NT2/D1 (cell line): ENCODE measurements around the gene INSR.
"Not testable (repeated sequence)": the region's sequence is repeated elsewhere in the genome, so short reads cannot be mapped to it uniquely, and the experiment has no call there.

ENCODE experiments used
- DNase-seq: peaks from one replicate; pipeline ENCODE4 v3.0.0-alpha.2; 2011; ENCODE audit warnings: low read depth, low spot score
- H3K27me3 ChIP-seq: 2 replicates; pipeline ENCODE4 v1.6.0; 2011; ENCODE audit warnings: mild to moderate bottlenecking; ENCODE audit not compliant: insufficient read length, insufficient read depth
- H3K36me3 ChIP-seq: 2 replicates; pipeline ENCODE4 v1.6.1; 2011; ENCODE audit warnings: mild to moderate bottlenecking, low read length, mixed read lengths; ENCODE audit not compliant: insufficient read depth, insufficient read length
- H3K4me1 ChIP-seq: 2 replicates; pipeline ENCODE4 v1.5.1; 2011; ENCODE audit not compliant: insufficient read depth, insufficient read length
- H3K4me3 ChIP-seq: 2 replicates; pipeline ENCODE4 v1.5.1; 2011; ENCODE audit warnings: low read depth; ENCODE audit not compliant: insufficient read length
- H3K9ac ChIP-seq: 2 replicates; pipeline ENCODE4 v1.6.0; 2011; ENCODE audit warnings: low read depth; ENCODE audit not compliant: insufficient read length
- H3K9me3 ChIP-seq: 2 replicates; pipeline ENCODE4 v1.5.1; 2011; ENCODE audit warnings: mild to moderate bottlenecking, low read length; ENCODE audit not compliant: insufficient read depth
- SUZ12 ChIP-seq: IDR thresholded peaks from 2 replicates; pipeline ENCODE4 v1.6.1; 2011; ENCODE audit not compliant: insufficient read length, insufficient read depth; ENCODE audit errors: extremely low read depth
- YY1 ChIP-seq: IDR thresholded peaks from 2 replicates; pipeline ENCODE4 v1.6.1; 2011; ENCODE audit not compliant: insufficient read length, insufficient read depth
- ZNF274 ChIP-seq: IDR thresholded peaks from 2 replicates; pipeline ENCODE4 v1.6.1; 2011; ENCODE audit warnings: mild to moderate bottlenecking, low read depth, low read length

The INSR gene

DNA sequence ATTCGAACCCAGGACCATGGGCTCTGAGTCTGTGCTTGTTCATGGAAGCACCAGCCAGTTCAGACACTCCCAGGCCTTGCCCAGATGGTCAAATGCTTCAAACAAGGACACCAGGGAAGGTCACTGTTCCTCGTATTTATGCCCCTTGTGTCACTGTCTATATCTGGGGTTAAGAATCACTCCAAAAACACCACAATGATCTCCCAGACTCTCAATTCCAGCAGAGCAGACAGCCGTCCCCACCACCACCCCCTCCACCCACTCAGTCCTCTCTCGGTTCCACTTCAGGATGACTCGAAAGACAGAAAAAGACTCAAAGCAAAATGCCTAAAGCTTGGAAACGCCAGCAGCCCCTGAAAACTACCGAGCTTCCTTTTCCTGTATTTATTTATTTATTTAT is 79.0 kb downstream of the INSR start:
- Histone ChIP-seq H3K4me3 (no peak overlapping the region), H3K27me3 (no peaks in the 10 kb centered on the region), H3K36me3 (no peaks in the 10 kb centered on the region), H3K4me1 (peaks cover 6% of the 10 kb centered on the region), H3K9me3 (no peaks in the 10 kb centered on the region), H3K9ac (no peak overlapping the region)
- DNase-seq, result no peak
- TF ChIP-seq ZNF274, result no peak
- TF ChIP-seq YY1, result no peak

DNA sequence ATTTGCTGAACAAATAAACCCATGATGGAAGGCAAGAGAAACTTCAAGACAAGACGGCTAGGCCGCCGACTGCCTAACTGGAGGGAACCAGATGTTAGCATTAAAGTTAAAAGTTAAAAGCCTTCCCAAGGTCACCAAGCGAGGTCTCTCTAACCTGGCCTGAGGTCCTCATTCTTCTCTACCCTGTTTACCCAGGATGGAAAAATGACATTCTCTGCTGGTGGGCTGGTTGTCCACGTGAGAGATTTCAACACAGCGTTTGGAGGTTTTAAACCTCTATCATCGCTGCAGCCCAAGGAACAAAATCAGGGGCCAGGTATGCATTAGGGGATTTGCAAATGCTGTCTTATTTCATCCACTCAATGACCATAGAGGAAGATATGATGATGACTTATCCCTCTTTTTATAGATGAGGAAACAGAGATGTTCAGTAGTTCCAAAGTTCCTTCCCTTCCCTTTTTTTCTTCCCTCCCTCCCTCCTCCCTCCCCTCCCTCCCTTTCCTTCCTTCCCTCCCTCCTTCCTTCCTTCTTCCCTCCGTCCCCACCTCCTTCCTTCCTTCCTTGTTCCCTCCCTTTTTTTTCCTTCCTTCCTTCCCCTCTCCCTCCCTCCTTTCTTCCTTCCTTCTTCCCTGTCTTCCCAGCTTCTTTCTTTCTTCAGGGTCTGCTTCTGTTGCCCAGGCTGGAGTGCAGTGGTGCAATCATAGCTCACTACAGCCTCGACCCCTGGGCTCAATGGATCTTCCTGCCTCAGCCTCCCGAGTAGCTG is 79.7 kb downstream of the INSR start:
- Histone ChIP-seq H3K36me3 (no peaks in the 10 kb centered on the region), H3K4me3 (no peak overlapping the region), H3K9ac (no peak overlapping the region), H3K4me1 (peaks cover 6% of the 10 kb centered on the region), H3K9me3 (no peaks in the 10 kb centered on the region), H3K27me3 (no peaks in the 10 kb centered on the region)
- TF ChIP-seq ZNF274, result no peak
- TF ChIP-seq SUZ12, result no peak
- TF ChIP-seq YY1, result no peak
- DNase-seq, result no peak

DNA sequence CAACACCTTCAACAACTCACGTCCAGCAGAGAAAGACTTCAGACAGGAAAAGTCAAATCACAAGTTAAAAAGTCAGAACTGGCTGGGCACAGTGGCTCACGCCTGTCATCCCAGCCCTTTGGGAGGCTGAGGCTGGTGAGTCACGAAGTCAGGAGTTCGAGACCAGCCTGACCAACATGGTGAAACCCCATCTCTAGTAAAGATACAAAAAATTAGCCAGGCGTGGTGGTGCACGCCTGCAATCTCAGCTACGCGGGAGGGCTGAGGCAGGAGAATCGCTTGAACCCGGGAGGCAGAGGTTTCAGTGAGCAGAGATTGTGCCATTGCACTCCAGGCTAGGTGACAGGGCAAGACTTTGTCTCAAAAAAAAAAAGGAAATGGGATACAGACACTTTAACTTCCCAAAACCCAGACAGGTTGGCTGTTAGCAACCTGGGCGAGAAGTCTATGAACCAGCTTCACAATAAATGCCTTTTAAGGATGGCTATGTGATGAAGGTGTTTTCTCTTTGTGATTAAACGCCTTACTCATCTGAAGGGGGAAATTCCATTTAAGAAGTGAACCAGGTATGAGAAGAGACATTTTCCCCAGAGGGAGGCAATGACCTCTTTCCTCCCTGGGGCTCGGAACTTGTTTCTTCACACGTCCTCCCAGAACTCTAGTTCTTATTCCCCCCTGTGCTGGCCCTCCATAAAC is 80.4 kb downstream of the INSR start:
- no peak overlapping the region for H3K4me3 ChIP-seq
- no peak for TF ChIP-seq SUZ12
- no peak for TF ChIP-seq ZNF274
- no peak for TF ChIP-seq YY1
- no peak overlapping the region for H3K9ac ChIP-seq
- H3K27me3 ChIP-seq, result no peaks in the 10 kb centered on the region
- DNase-seq, result no peak
- peaks cover 6% of the 10 kb centered on the region for H3K4me1 ChIP-seq
- no peaks in the 10 kb centered on the region for H3K36me3 ChIP-seq
- H3K9me3 ChIP-seq, result no peaks in the 10 kb centered on the region

DNA sequence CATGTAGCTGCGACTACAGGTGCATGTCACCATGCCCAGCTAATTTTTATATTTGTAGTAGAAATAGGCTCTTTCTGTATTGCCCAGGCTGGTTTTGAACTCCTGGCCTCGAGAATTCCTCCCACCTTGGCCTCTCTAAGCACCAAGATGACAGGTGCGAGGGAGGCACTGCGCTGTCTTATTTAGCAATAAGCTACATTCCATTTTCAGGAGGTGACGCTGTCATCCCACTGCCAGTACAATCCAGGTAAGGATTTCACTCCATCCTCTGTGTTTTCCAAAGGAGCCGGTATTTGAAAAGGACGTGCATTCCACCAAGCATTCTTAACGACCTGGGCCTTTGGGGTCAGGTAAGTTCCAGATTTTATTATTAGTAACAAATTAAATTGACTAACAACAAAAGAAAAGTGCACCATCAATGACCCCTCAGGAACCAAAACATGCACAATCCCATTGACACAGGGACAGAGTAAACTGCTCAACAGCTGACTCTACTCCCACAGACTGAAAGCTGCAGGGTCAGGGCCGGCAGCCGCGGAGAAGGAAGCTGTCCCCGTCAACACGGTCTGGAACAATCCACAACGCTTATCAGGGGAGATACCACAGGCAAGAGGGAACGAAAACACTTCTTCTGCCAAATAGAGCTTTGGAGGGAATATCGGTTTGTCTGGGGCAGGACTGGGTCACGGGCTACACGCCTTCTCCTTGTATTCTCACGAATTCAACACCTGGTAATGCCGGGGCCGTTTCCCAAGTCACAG is 82.8 kb downstream of the INSR start:
- H3K4me1 ChIP-seq, result peaks cover 6% of the 10 kb centered on the region
- DNase-seq, result no peak

DNA sequence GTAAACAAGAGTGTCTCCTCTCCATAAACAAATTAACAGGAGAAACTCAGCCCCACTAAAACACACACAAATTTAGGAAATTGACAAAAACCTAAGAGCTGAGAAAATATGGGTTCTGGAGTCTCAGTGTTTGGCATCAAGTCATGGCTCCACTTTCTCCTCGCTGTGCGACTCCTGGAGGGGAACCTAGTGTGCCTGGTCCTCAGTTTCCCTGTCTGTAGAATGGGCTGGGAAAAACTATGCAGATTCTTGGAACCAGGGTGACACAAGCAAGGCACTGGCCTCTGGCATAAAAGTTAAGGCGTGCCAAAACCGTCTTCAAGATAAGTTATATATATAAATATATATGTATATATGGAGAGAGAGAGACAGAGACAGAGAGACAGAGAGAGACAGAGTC is 83.9 kb downstream of the INSR start:
- TF ChIP-seq SUZ12, result no peak
- TF ChIP-seq YY1, result no peak
- no peak for TF ChIP-seq ZNF274
- H3K36me3 ChIP-seq, result no peaks in the 10 kb centered on the region
- no peaks in the 10 kb centered on the region for H3K9me3 ChIP-seq
- no peaks in the 10 kb centered on the region for H3K27me3 ChIP-seq
- H3K4me1 ChIP-seq, result peaks cover 6% of the 10 kb centered on the region
- H3K9ac ChIP-seq, result no peak overlapping the region
- DNase-seq, result no peak
- H3K4me3 ChIP-seq, result no peak overlapping the region

More for the DNA sequence above, 82.8 kb downstream of the INSR start:
- H3K9me3 ChIP-seq, result no peaks in the 10 kb centered on the region
- no peaks in the 10 kb centered on the region for H3K27me3 ChIP-seq
- H3K36me3 ChIP-seq, result no peaks in the 10 kb centered on the region
- H3K4me3 ChIP-seq, result no peak overlapping the region
- no peak overlapping the region for H3K9ac ChIP-seq
- TF ChIP-seq SUZ12 (no peak), YY1 (no peak), ZNF274 (no peak)

DNA sequence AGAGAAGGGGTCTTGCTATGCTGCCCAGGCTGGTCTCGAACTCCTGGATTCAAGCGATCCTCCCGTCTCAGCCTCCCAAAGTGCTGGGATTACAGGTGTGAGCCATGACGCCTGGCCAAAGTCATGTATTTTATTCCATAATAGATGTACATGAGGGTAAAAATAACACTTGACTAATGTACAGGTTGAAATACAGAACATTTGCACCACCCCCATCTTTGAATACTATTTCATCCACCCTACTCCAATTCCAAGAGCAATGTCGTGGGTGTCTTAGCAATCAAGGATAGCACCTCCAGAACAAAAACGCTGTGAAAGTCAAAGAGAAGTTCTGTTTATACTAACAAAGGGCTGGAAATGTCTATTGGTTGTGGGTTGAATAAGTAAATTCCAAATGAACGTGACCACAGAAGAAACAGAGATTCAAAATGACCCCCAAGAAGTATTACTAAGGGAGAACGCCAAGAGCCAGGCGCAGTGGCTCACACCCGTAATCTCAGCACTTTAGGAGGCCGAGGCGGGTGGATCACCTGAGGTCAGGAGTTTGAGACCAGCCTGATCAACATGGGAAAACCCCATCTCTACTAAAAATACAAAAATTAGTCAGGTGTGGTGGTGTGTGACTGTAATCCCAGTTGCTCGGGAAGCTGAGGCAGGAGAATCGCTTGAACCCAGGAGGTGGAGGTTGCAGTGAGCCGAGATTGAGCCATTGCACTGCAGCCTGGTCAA is 84.5 kb downstream of the INSR start:
- not testable (repeated sequence) for H3K4me3 ChIP-seq, DNase-seq, H3K36me3 ChIP-seq, H3K27me3 ChIP-seq, H3K9ac ChIP-seq, H3K4me1 ChIP-seq, H3K9me3 ChIP-seq

DNA sequence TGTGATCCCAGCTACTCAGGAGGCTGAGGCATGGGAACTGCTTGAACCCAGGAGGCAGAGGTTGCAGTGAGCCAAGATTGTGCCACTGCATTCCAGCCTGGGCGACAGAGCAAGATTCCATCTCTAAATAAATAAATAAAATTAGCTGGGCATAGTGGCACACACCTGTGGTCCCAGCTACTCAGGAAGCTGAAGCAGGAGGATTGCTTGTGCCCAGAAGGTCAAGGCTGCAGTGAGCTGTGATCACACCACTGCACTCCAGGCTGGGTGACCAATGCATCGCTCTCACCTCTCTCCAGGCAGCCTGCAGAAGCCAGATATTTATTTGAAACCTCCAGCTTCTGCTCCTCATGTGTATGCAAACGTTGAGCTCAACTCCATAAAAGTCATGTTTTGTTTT is 85.2 kb downstream of the INSR start:
- DNase-seq, result not testable (repeated sequence)

More for the DNA sequence above, 85.2 kb downstream of the INSR start:
- H3K4me1 ChIP-seq, H3K9ac ChIP-seq, H3K36me3 ChIP-seq, H3K9me3 ChIP-seq, H3K4me3 ChIP-seq, H3K27me3 ChIP-seq: not testable (repeated sequence)
